Measurements from ENCODE around the gene PPP1R14B. TPM values are rescaled to one million over a fixed set of nuclear protein-coding genes. Genes with fewer than 3 reads are reported as not detected.
A peak's percentile ranks its signal among the peaks of the same experiment; 100 is the strongest.

The PPP1R14B gene
- total and polyA plus RNA-seq, 9 donors, result 15.1 to 71.3 (median 52.3) TPM

- intact Hi-C loops (cut with DNase I), result no loop called here
- WGBS, 3 donors, result 79 to 83% (median 80%) methylated on average over 16 to 17 of the region's 17 CpGs
- TF ChIP-seq EP300 (IDR thresholded peaks at IDR 0.05) (no peak), POLR2A (IDR thresholded peaks at IDR 0.05) (no peak)
- TF ChIP-seq, protein P1, sequence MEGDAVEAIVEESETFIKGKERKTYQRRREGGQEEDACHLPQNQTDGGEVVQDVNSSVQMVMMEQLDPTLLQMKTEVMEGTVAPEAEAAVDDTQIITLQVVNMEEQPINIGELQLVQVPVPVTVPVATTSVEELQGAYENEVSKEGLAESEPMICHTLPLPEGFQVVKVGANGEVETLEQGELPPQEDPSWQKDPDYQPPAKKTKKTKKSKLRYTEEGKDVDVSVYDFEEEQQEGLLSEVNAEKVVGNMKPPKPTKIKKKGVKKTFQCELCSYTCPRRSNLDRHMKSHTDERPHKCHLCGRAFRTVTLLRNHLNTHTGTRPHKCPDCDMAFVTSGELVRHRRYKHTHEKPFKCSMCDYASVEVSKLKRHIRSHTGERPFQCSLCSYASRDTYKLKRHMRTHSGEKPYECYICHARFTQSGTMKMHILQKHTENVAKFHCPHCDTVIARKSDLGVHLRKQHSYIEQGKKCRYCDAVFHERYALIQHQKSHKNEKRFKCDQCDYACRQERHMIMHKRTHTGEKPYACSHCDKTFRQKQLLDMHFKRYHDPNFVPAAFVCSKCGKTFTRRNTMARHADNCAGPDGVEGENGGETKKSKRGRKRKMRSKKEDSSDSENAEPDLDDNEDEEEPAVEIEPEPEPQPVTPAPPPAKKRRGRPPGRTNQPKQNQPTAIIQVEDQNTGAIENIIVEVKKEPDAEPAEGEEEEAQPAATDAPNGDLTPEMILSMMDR (IDR thresholded peaks at IDR 0.05), result no peak
- Histone ChIP-seq H3K9me3 (no peaks in the 10 kb centered on the region), H3K4me1 (ENCODE audit: insufficient read depth) (peaks cover 5% of the 10 kb centered on the region), H3K27me3 (no peaks in the 10 kb centered on the region), H3K4me3 (no peak overlapping the region), H3K27ac (no peak overlapping the region), H3K36me3 (no peaks in the 10 kb centered on the region)
- no peak for DNase-seq
These were observed 26.5 kb downstream of the PPP1R14B start for GRCh38 chr11:64220271-64220670.

DNA sequence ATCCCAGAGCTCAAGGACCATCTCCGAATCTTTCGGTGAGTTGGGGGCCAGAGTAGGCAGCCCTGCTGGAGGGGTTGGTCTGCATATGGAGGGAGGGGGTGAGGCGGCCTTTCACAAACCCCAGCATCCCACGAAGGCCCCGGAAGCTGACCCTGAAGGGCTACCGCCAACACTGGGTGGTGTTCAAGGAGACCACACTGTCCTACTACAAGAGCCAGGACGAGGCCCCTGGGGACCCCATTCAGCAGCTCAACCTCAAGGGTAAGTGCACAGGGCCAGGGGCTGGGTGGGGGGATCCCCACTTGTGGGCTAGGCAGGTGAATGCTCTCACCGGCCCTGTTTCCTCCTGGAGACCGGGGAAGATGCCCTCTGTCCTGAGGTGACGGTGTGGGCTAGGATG, 27.0 kb downstream of the PPP1R14B start:
- WGBS, 3 donors, result 84 to 91% (median 85%) methylated on average over 10 of the region's 10 CpGs
- intact Hi-C loops (cut with DNase I), result no loop called here
- no peaks in the 10 kb centered on the region for H3K27me3 ChIP-seq
- no peaks in the 10 kb centered on the region for H3K9me3 ChIP-seq
- H3K4me1 ChIP-seq (ENCODE audit: insufficient read depth), result peaks cover 3% of the 10 kb centered on the region
- no peak overlapping the region for H3K27ac ChIP-seq
- no peaks in the 10 kb centered on the region for H3K36me3 ChIP-seq
- no peak for TF ChIP-seq EP300 (IDR thresholded peaks at IDR 0.05)
- TF ChIP-seq POLR2A (IDR thresholded peaks at IDR 0.05), result no peak
- TF ChIP-seq, protein P1 (IDR thresholded peaks at IDR 0.05), result no peak
- DNase-seq, result peak in 1 of 5 donors; percentile 20
- no peak overlapping the region for H3K4me3 ChIP-seq

- Histone ChIP-seq H3K4me3 (no peak overlapping the region), H3K4me1 (ENCODE audit: insufficient read depth) (peaks cover 3% of the 10 kb centered on the region), H3K27ac (no peak overlapping the region), H3K27me3 (no peaks in the 10 kb centered on the region), H3K36me3 (no peaks in the 10 kb centered on the region), H3K9me3 (no peaks in the 10 kb centered on the region)
- peak in 3 of 5 donors; percentile 25 to 36 (median 25) for DNase-seq
- intact Hi-C loops (cut with DNase I), result no loop called here
- 67 to 85% (median 75%) methylated on average over 7 of the region's 7 CpGs for WGBS, 3 donors
- TF ChIP-seq EP300 (IDR thresholded peaks at IDR 0.05) (no peak), POLR2A (IDR thresholded peaks at IDR 0.05) (no peak)
- TF ChIP-seq, protein P1 (IDR thresholded peaks at IDR 0.05), result no peak
These were observed 27.4 kb downstream of the PPP1R14B start for GRCh38 chr11:64219354-64219684.

DNA sequence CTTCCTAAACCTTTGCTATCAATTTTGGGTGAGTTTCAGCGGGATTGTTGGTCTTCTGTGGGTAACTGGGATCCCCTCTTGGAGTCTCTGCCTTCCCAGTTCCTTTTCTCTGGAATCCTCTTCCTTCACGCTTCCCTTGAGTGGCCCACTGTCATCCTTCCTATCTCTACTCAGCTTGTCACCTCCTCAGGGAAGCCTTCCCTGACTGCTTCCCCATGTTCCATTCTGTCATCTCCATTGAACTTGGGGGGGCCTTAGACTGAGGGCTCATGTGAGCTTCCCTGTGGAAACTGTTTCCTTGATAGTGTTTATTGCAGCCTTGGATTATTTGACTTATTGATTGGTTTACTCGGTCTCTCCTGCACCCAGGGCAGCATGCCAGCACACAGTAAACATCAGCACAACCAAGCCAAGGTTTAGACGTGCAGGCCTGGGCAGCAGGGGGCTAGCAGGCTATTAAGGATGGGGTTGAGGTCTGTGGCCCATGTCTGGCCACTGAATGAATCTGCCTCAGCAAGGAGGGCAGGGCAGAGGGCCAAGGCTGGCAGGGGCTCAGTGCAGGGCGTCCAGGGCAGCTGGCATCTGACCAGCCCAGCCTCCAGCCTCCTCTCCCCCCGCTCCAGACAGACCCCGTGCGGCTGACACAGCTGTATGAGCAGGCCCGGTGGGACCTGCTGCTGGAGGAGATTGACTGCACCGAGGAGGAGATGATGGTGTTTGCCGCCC, 28.0 kb downstream of the PPP1R14B start:
- Histone ChIP-seq H3K4me3 (no peak overlapping the region), H3K9me3 (no peaks in the 10 kb centered on the region), H3K36me3 (no peaks in the 10 kb centered on the region), H3K4me1 (ENCODE audit: insufficient read depth) (peaks cover 3% of the 10 kb centered on the region), H3K27me3 (no peaks in the 10 kb centered on the region), H3K27ac (no peak overlapping the region)
- TF ChIP-seq POLR2A (IDR thresholded peaks at IDR 0.05), result no peak
- TF ChIP-seq, protein P1 (IDR thresholded peaks at IDR 0.05), result no peak
- no peak for TF ChIP-seq EP300 (IDR thresholded peaks at IDR 0.05)
- WGBS, 3 donors, result 46 to 66% (median 56%) methylated on average over 8 to 11 of the region's 11 CpGs
- peak in 2 of 5 donors; percentile 22 to 29 for DNase-seq
- intact Hi-C loops (cut with DNase I), result no loop called here

Data from ovary (tissue), 9 donors.